Nephron progenitor cell (in vitro differentiated cells): ENCODE results near the gene CPPED1.
A peak's percentile ranks its signal among the peaks of the same experiment; 100 is the strongest.

Experiments
- DNase-seq: peaks from one replicate; pipeline ENCODE4 v3.0.0; 2021
- H3K27ac Mint-ChIP-seq: 2 replicates; pipeline ENCODE4 v1.8.0; 2021; ENCODE audit warnings: mild to moderate bottlenecking, moderate library complexity, mixed read lengths
- H3K27me3 Mint-ChIP-seq: 2 replicates; pipeline ENCODE4 v1.8.0; 2021; ENCODE audit warnings: mild to moderate bottlenecking, low read depth, mixed read lengths; ENCODE audit not compliant: poor library complexity
- H3K36me3 Mint-ChIP-seq: 2 replicates; pipeline ENCODE4 v1.8.0; 2021; ENCODE audit warnings: low read depth, mixed read lengths
- H3K4me1 Mint-ChIP-seq: 2 replicates; pipeline ENCODE4 v1.8.0; 2021; ENCODE audit warnings: mixed read lengths
- H3K4me3 Mint-ChIP-seq: 2 replicates; pipeline ENCODE4 v1.8.0; 2021; ENCODE audit warnings: mild to moderate bottlenecking, moderate library complexity, mixed read lengths
- H3K9me3 Mint-ChIP-seq: 2 replicates; pipeline ENCODE4 v1.8.0; 2021; ENCODE audit warnings: mild to moderate bottlenecking, moderate library complexity, mixed read lengths
- TF ChIP-seq, protein P1 (sequence below): fragments of 200-600 bp; sonication (generic); IDR thresholded peaks from 2 replicates; pipeline ENCODE4 v1.5.0; 2021; ENCODE audit warnings: antibody characterized with exemption

The CPPED1 gene

GRCh38 chr16:12747827-12748226, 55.9 kb downstream of the CPPED1 start:
- peaks cover 30% of the 10 kb centered on the region for H3K9me3 Mint-ChIP-seq
- H3K36me3 Mint-ChIP-seq: peaks cover 43% of the 10 kb centered on the region
- H3K27me3 Mint-ChIP-seq: peaks cover 6% of the 10 kb centered on the region
- TF ChIP-seq, protein P1, sequence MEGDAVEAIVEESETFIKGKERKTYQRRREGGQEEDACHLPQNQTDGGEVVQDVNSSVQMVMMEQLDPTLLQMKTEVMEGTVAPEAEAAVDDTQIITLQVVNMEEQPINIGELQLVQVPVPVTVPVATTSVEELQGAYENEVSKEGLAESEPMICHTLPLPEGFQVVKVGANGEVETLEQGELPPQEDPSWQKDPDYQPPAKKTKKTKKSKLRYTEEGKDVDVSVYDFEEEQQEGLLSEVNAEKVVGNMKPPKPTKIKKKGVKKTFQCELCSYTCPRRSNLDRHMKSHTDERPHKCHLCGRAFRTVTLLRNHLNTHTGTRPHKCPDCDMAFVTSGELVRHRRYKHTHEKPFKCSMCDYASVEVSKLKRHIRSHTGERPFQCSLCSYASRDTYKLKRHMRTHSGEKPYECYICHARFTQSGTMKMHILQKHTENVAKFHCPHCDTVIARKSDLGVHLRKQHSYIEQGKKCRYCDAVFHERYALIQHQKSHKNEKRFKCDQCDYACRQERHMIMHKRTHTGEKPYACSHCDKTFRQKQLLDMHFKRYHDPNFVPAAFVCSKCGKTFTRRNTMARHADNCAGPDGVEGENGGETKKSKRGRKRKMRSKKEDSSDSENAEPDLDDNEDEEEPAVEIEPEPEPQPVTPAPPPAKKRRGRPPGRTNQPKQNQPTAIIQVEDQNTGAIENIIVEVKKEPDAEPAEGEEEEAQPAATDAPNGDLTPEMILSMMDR: no peak
- H3K4me3 Mint-ChIP-seq: no peak overlapping the region
- no peak for DNase-seq
- no peak overlapping the region for H3K27ac Mint-ChIP-seq
- H3K4me1 Mint-ChIP-seq: peaks cover 7% of the 10 kb centered on the region

- Mint-ChIP-seq H3K36me3 (peaks cover 43% of the 10 kb centered on the region), H3K27ac (no peak overlapping the region), H3K9me3 (peaks cover 30% of the 10 kb centered on the region), H3K4me1 (peaks cover 6% of the 10 kb centered on the region), H3K27me3 (peaks cover 6% of the 10 kb centered on the region), H3K4me3 (no peak overlapping the region)
- no peak for DNase-seq
- TF ChIP-seq, protein P1: no peak
Observed at GRCh38 chr16:12747261-12747660, 56.4 kb downstream of the CPPED1 start.

DNA sequence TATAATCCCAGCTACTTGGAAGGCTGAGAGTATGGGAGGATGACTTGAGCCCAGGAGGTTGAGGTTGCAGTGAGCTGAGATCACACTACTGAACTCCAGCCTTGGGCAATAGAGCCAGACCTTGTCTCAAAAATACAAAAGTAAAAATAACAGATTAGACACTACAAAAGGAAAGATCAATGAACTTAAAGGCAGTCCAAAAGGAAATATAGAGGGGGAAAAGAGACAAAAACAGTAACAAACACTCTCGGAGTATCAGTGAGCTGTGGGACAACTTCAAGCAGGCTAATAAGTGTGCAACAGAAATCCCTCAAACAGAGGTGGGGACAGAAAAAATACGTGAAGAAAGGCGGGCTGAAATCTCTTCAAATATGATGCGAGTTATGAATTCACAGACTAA, 58.8 kb downstream of the CPPED1 start:
- H3K27me3 Mint-ChIP-seq: no peaks in the 10 kb centered on the region
- H3K4me1 Mint-ChIP-seq: peaks cover 22% of the 10 kb centered on the region
- peak overlapping the region; percentile 60 for H3K27ac Mint-ChIP-seq
- H3K4me3 Mint-ChIP-seq: no peak overlapping the region
- TF ChIP-seq, protein P1: no peak
- no peak for DNase-seq
- H3K36me3 Mint-ChIP-seq: peaks cover 37% of the 10 kb centered on the region
- peaks cover 31% of the 10 kb centered on the region for H3K9me3 Mint-ChIP-seq

DNA sequence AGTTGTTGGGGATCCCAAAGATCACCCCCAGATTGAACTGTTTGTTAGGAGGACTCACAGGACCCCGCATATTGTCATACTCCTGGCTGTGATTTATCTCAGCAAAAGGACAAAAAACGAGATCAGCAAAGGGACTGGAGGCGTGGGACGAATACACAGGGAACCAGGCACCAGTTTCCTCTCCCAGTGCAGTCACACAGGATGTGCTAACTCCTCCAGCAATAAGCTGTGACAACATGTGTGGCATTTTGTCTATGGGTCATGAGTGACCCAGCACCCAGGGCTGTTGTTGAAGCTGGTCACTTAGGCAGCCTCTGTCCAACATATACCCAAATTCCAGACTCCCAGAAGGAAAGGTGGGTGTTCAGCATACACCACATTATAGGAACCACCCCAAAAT, 60.9 kb downstream of the CPPED1 start:
- H3K27ac Mint-ChIP-seq: no peak overlapping the region
- H3K4me3 Mint-ChIP-seq: no peak overlapping the region
- peaks cover 35% of the 10 kb centered on the region for H3K36me3 Mint-ChIP-seq
- DNase-seq: no peak
- H3K27me3 Mint-ChIP-seq: peaks cover 2% of the 10 kb centered on the region
- H3K9me3 Mint-ChIP-seq: peaks cover 39% of the 10 kb centered on the region
- H3K4me1 Mint-ChIP-seq: peaks cover 34% of the 10 kb centered on the region
- TF ChIP-seq, protein P1: no peak

- peaks cover 35% of the 10 kb centered on the region for H3K4me1 Mint-ChIP-seq
Observed at GRCh38 chr16:12740986-12741610, 62.6 kb downstream of the CPPED1 start.

DNA sequence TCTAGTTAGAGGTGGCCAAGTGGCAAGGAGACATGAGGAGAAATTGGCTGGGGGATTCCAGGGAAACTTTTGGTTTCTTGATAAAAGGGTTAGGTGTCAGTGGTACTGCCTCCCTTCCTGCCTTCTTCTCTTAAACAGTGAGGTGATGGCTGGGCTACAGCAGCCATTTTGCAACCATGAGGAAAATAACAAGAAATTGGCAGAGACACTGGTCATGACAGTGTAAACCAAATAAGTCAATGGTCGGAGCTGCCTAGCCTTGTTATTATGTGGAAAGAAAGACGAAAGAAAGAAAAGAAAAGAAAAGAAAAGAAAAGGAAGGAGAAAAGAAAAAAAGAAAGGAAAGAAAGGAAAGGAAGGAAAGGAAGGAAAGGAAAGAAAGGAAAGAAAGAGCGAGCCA, 63.9 kb downstream of the CPPED1 start:
- TF ChIP-seq, protein P1: no peak
- Mint-ChIP-seq H3K4me3 (no peak overlapping the region), H3K36me3 (peaks cover 22% of the 10 kb centered on the region), H3K4me1 (peaks cover 35% of the 10 kb centered on the region), H3K9me3 (peaks cover 26% of the 10 kb centered on the region), H3K27me3 (peaks cover 5% of the 10 kb centered on the region), H3K27ac (peak overlapping the region; percentile 73)
- DNase-seq: no peak

More at GRCh38 chr16:12740986-12741610, 62.6 kb downstream of the CPPED1 start:
- peak overlapping the region; percentile 69 for H3K27ac Mint-ChIP-seq
- DNase-seq: no peak
- H3K4me3 Mint-ChIP-seq: no peak overlapping the region
- TF ChIP-seq, protein P1: no peak
- peaks cover 30% of the 10 kb centered on the region for H3K36me3 Mint-ChIP-seq
- H3K9me3 Mint-ChIP-seq: peaks cover 39% of the 10 kb centered on the region
- peaks cover 2% of the 10 kb centered on the region for H3K27me3 Mint-ChIP-seq
